Measurements from ENCODE around the gene GPR176. TPM values are rescaled to one million over a fixed set of nuclear protein-coding genes. Genes with fewer than 3 reads are reported as not detected.

The GPR176 gene
- total and polyA plus RNA-seq, 7 donors = 0.23 to 7.9 (median 3.9) TPM

GRCh38 chr15:39756806-39757522 is 163.1 kb downstream of the GPR176 start:
- H3K27ac ChIP-seq = no peak overlapping the region
- intact Hi-C loops (cut with DNase I) = loop anchor here (1.0 to 10.0 kb wide), 5 partner anchors 72 to 1050 kb away; partner anchors contain the start of gene THBS1
- DNase-seq = no peak

DNA sequence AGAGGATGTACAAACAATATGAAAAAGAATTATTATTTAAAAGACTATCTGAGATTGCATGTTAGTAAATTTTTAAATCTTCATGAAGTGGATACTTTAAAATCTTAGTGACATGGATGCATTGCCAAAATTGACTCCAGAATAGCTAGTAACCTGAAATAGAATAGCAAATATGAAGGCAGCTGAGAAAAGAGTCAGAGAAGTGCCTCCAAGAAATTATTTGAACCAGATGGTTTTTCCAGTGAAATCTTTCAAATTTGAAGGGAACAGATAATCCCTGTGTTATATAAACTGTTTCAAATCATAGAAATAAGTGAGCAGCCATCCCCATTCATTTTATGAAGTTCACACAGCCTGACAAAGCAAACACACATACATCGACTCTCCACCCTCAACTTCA is 167.1 kb downstream of the GPR176 start:
- Histone ChIP-seq H3K4me1 (peaks cover 0 to 7% (median 6%) of the 10 kb centered on the region in 4 donors), H3K36me3 (no peaks in the 10 kb centered on the region), H3K9me3 (no peaks in the 10 kb centered on the region), H3K4me3 (no peak overlapping the region), H3K27me3 (no peaks in the 10 kb centered on the region), H3K27ac (peak overlapping the region in 1 of 4 donors; percentile 40)
- DNase-seq = no peak
- WGBS, 2 donors = 53 to 70% methylated on average over 1 of the region's 1 CpG
- TF ChIP-seq EP300 (IDR thresholded peaks at IDR 0.05) = no peak
- TF ChIP-seq POLR2AphosphoS5 (IDR thresholded peaks at IDR 0.05) = no peak
- TF ChIP-seq, protein P1, sequence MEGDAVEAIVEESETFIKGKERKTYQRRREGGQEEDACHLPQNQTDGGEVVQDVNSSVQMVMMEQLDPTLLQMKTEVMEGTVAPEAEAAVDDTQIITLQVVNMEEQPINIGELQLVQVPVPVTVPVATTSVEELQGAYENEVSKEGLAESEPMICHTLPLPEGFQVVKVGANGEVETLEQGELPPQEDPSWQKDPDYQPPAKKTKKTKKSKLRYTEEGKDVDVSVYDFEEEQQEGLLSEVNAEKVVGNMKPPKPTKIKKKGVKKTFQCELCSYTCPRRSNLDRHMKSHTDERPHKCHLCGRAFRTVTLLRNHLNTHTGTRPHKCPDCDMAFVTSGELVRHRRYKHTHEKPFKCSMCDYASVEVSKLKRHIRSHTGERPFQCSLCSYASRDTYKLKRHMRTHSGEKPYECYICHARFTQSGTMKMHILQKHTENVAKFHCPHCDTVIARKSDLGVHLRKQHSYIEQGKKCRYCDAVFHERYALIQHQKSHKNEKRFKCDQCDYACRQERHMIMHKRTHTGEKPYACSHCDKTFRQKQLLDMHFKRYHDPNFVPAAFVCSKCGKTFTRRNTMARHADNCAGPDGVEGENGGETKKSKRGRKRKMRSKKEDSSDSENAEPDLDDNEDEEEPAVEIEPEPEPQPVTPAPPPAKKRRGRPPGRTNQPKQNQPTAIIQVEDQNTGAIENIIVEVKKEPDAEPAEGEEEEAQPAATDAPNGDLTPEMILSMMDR (IDR thresholded peaks at IDR 0.05) = no peak
- TF ChIP-seq POLR2A (IDR thresholded peaks at IDR 0.05) = no peak
- intact Hi-C loops (cut with DNase I) = loop anchor here (10.0 kb wide), 1 partner anchor 578 kb away; no protein-coding TSS in a partner anchor

More at GRCh38 chr15:39756806-39757522, 163.1 kb downstream of the GPR176 start:
- no peaks in the 10 kb centered on the region for H3K36me3 ChIP-seq
- 49 to 52% methylated on average over 2 of the region's 2 CpGs for WGBS, 2 donors
- no peaks in the 10 kb centered on the region for H3K27me3 ChIP-seq
- no peaks in the 10 kb centered on the region for H3K4me1 ChIP-seq
- TF ChIP-seq POLR2A (IDR thresholded peaks at IDR 0.05) = no peak
- TF ChIP-seq, protein P1 (IDR thresholded peaks at IDR 0.05) = peak; percentile 27 to 88 (median 66)
- no peaks in the 10 kb centered on the region for H3K9me3 ChIP-seq
- no peak overlapping the region for H3K4me3 ChIP-seq

DNA sequence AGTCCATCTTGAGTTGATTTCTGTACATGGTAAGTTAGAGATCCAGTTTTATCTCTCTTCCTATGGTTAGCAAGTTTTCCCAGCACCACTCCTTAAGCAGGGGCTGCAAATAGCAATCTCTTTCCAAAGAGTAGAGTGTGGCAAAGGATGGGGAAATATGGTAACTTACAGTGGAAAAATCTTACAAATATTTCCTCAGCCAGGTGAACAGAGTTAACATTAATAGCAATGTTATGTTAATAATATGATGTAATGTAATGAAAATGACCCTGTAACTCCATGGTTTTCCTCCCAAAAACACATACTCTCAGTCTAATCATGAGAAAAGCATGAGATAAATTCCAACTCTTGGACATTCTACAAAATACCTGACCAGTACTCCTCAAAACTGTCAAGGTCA is 167.8 kb downstream of the GPR176 start:
- H3K27ac ChIP-seq = peak overlapping the region in 1 of 4 donors; percentile 40
- no peaks in the 10 kb centered on the region for H3K36me3 ChIP-seq
- no peak for DNase-seq
- intact Hi-C loops (cut with DNase I) = loop anchor here (10.0 kb wide), 1 partner anchor 577 kb away; no protein-coding TSS in a partner anchor
- TF ChIP-seq POLR2AphosphoS5 (IDR thresholded peaks at IDR 0.05) (no peak), POLR2A (IDR thresholded peaks at IDR 0.05) (no peak), EP300 (IDR thresholded peaks at IDR 0.05) (no peak)
- TF ChIP-seq, protein P1 (IDR thresholded peaks at IDR 0.05) = no peak
- H3K9me3 ChIP-seq = no peaks in the 10 kb centered on the region
- no peak overlapping the region for H3K4me3 ChIP-seq
- no peaks in the 10 kb centered on the region for H3K27me3 ChIP-seq
- peaks cover 0 to 13% (median 9%) of the 10 kb centered on the region in 4 donors for H3K4me1 ChIP-seq

Small RNA genes lying within 50 kb of the gene (small RNA-seq; reads per million reads assigned to genes)
- gene RF00019 = 0 reads per million in 3 donors

Other genes starting within 250 kb of the GPR176 start
- gene FSIP1, start 137.4 kb downstream of the GPR176 start, total RNA-seq = 1 to 10 TPM; 1.1 to 1.5 (median 1.3) TPM
- 10 to 100 TPM in 1 of 3 donors, 1 to 10 TPM in 2; 1.4 to 12.6 (median 3.7) TPM for gene FSIP1, start 137.4 kb downstream of the GPR176 start, polyA plus RNA-seq
- gene EIF2AK4, start 13.8 kb upstream of the GPR176 start, total RNA-seq = 10 to 100 TPM; 25.0 to 46.5 (median 29.0) TPM
- 10 to 100 TPM; 16.2 to 23.1 (median 22.0) TPM for gene EIF2AK4, start 13.8 kb upstream of the GPR176 start, polyA plus RNA-seq
- 100 to 1,000 TPM; 307 to 378 (median 342) TPM for gene SRP14, start 118.9 kb upstream of the GPR176 start, total RNA-seq
- gene SRP14, start 118.9 kb upstream of the GPR176 start, polyA plus RNA-seq = 100 to 1,000 TPM; 304 to 467 (median 403) TPM
- 10 to 100 TPM in 3 of 4 donors, 1 to 10 TPM in 1; 5.8 to 18.0 (median 14.8) TPM for gene BMF, start 188.6 kb upstream of the GPR176 start, total RNA-seq
- 10 to 100 TPM in 2 of 3 donors, 1 to 10 TPM in 1; 4.8 to 18.1 (median 15.5) TPM for gene BMF, start 188.6 kb upstream of the GPR176 start, polyA plus RNA-seq
- 1 to 10 TPM in 2 of 4 donors, under 1 TPM in 2; 0.33 to 3.6 (median 1.2) TPM for gene BUB1B, start 240.8 kb upstream of the GPR176 start, total RNA-seq
- gene BUB1B, start 240.8 kb upstream of the GPR176 start, polyA plus RNA-seq = 1 to 10 TPM in 2 of 3 donors, under 1 TPM in 1; 0.60 to 9.6 (median 1.8) TPM

Measured in sigmoid colon (tissue), 7 donors.